Activated CD4-positive, alpha-beta T cell treated with anti-CD3 and anti-CD28 coated beads for 48 hours (primary cell): ENCODE data around the gene ARHGEF28.

Source experiments
- DNase-seq: peaks from one replicate; pipeline ENCODE4 v3.0.0-alpha.2; 2020

ARHGEF28 gene

DNA sequence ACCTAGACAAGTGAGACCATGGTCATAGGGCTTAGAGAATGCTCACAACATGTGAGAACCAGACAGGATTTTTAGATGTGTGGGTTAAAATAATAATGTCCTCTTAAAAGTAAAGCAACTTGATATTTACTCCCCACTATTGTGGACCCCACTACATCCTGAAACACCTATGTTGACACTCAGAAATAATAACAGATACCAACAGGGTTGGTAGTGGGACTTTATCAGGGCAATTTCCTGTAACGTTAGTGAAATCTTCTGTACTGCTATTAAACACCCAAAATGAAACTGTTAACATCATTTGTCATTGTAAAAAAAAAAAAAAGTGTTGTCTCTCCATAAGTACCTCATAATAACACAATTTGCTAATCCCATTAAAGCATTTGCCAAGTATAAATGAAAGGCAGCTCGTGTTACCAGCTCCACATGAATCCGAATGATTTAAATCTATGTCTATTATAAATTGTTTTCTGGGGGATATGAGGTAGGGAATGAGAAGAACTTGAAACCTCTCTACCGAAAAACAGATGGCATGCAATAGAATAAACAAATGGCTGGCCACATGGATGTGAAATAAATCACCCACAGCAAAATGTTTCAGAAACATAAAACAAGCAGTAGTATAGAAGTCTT, 285.9 kb downstream of the ARHGEF28 start:
- no peak for DNase-seq

DNA sequence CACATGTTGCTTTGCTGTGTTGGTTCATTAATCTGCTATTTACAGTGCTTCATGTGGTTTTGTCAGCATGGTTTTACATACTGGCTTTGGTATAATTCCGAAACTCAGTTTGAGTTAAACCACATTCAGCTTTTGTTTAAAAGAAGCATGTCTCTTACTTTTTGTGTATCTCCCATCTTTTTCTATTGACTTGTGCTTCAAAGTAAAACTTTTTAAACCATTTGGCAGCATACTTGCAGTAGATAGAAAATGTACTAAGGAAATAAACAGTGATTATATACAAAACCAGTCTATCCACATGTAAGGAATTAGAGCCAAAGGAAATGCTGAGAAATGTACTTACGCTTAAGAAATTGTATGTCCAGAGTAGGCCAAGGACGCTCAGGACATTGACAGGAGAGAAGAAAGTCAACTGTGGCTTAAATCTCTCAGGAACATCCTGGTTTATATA, 286.9 kb downstream of the ARHGEF28 start:
- DNase-seq: no peak

DNA sequence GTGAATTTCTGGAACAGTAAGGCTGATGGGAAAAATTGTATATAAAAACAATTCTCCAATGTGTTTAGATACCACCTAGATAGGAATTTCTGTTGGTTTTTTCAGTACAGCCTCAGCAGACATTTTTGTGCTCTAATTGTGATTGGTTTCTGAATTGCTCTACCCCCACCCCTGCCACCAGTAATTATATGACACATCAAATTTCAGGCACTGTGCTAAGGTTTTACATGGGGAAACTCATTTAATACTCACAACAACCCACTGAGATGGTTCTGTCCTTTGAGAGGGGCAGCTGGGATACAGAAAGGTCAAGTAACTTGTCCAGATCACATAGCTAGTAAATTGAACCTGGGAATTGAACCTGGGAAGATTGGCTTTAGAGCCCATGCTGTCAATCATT, 288.0 kb downstream of the ARHGEF28 start:
- DNase-seq: no peak

DNA sequence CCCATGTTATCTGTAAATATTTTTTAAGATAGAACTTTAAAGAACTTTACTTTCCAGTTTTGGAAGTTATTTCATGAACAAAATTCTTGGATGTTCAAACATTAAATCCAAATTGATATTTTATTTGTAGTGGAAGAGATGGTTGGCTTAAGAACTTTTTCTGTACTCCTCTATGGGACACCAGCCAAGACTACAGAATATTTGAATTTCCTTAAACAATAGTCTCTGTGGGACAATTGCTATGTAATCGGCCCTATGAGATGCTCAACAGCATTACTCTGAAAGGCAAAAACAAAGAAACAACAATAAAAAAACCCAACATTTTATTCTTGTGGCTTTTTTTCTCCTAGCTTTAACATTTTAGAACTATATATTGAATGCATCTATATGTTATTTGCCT, 289.3 kb downstream of the ARHGEF28 start:
- DNase-seq: no peak

DNA sequence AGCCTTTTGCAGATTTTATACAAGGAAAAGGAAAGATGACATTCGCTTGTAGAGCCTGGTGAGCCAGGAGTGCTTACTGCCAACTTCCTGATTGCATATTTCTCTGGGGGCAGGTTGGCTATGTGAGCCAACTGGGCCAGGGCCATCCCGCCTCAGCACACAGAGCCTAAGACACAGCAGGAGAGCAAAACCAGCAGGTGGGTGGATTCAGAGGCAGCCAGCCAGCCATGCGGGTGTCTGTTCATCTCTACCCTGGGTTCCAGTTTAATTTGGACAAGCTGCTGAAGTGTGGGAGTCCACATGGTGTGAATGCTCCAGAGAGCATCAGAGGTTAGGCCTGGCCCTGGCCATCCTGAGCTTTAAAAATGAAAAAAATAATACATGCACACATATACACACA, 291.4 kb downstream of the ARHGEF28 start:
- no peak for DNase-seq

DNA sequence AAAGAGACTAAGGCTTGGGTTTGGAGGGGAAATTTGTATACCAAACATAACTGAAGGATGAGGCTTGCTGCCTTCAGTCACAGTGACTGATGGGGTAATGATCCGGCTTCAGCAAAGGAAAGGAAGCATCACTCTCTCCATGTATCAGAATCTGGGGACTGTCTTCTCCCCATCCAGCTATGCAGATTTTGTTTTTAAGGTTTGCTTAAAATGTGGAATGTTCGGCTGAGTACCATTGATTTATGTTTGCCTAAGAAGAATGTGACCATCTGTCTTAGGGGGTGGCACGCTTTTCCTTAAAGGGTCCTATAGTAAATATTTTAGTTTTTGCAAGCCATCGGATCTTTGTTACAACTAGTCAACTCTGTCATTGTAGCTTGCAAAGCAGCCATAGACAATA, 291.9 kb downstream of the ARHGEF28 start:
- no peak for DNase-seq

DNA sequence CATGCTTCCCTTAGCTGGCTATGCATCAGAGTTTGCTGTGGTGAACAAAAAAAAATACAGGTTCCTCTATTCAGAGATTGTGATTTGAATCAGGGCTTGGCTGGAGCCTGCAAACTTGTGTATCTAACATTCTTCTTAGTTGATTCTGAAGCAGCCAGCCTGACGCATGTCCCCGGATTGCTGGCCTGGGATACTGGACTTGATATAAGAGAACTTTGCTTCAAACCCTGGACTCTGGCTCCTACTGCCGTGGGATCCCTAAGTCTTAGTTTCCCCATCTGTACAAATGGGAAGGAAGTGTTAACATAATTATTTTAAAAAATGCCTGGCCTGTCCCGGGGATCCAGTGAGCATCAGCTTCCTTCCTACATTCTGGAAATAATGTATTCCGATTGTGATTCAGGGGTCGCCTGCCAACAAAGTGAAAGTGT, 292.8 kb downstream of the ARHGEF28 start:
- no peak for DNase-seq

DNA sequence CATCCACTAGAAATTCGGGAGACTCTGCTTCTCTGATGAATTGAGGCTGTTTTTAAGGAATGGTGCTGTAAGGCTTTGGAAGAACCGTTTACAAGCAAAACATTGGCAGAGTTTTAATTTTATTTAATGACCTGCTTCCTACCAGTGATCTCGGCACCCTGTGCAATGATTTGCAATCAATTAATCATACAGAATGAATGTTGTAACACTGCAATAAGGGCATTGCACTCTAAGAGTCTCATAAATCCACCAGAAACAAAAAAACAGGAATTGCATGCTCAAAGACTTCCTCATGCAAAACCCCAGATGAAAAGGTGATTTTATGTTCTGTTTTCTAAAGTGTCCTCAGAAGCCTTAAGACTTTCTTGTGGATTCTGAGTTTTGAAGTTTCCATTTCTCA, 295.7 kb downstream of the ARHGEF28 start:
- DNase-seq: no peak

DNA sequence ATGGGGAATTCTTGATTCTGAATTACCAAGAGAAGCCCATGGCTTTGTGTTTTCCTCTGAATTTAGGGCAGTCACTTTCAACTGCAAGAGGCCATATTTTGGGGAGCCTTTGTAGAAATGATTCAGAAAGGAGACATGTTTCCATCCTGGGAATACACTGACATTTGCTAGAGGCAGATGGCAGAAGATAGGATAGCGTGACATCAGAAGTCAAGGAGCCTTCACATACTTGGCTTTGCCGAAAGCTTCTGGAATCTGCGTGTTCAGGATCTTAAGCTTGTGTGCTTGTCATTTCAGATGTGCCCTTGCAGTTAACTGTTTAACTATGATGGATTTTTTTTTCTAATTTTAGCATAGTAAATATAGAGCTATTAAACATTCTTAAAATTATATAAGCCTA, 296.2 kb downstream of the ARHGEF28 start:
- DNase-seq: no peak

DNA sequence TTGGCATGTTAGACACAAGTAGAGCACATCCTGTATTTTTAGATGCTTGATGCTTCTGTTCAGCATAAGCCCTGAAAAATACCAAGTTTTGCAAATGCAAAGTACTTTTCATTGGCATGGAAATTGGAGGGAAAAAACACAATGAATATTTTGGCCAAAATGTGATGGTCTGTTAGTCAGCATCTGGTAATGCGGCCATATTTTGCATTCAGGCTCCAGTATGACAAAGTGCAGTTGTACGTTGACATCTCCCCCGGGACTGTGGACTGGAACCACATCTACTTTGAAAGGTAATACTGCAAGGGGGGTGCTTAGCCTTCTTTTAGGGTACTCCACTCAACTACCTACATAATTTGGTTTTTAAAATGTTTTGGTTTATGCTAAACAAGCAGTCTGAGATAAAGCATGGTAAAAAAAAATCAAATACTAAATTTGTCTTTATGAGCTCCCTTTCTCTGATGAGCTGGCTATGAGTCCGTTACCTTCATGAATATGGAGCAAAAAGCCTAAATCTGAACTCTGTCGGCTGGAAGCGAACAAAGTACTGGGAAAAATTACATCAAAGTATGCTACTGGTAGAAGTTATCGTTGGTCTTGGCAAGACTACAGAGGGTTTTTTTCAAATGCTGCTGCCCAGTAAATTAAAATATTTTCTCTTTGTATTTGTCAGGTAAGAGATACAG, 297.0 kb downstream of the ARHGEF28 start:
- no peak for DNase-seq

DNA sequence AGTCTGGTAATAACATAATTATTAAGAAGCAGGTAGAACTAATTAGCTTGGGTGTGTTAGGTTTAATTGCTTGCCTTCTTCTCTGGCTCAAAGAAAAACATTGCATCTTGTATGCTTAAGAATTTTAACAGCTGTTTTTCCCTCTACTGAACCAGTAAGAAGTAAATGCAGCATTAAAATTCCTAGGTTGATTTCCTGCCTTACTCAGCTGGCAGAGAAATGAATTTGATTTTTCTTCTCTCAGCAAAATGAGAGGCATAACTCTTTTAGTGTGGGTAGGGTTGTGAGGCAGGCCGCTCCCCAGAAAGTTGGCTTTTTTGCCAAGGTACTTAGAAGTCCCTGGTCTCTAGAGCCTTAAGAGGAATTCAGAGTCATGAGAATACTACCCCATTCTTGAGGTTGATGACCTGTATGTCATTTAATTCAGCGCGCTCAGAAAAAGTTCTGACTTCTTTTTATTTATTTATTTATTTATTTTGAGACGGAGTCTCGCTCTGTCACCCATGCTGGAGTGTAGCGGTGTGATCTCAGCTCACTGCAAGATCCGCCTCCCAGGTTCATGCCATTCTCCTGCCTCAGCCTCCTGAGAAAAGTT, 302.6 kb downstream of the ARHGEF28 start:
- DNase-seq: no peak

DNA sequence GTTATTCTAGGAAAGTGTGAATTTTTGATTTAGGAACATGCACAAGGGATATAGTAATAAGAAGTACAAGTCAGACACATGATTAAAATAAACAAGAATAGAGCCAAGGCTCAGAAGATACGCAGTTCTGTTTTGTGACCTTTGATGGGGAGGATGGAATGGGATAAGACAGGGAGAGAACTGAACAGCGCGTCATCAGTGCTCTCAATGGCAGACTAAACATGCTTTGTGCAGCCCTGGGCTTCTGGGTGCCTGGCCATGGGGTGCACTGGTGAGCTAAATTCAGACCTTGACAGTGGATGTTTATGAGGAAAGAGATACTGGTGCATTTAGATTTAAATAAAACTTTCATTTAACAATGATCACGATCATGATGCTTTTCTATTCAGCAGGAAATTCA, 309.7 kb downstream of the ARHGEF28 start:
- no peak for DNase-seq

DNA sequence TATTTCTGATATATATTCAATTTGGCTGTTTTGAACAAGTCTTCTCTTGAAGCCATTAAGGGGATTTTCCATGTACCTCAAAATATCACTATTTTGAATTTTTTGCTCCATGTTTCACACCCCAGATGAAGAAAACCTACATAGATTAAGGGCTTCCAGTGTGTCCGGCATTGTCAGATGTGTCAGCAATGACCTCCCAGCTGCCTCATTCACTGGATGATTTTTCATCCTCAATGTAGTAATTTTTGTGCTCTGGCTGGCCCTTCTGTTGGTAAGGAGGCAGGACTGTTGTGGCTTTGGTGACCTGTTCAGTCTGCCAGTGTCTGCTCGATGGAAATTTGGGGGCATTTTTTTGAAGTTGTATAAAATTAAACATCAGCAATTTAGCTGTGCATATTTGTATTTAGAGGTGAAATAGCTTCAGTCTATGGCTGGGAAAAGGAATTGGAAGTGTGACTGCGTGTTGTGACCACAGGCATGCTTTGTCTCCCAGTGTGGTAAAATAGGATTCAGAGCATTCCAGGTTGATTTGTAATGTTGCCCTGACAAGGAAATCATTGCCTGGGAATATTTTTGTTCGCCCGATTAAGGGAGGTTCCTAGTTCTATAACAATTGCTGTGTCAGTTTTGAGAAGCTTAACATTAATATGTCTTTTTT, 312.4 kb downstream of the ARHGEF28 start:
- DNase-seq: no peak

DNA sequence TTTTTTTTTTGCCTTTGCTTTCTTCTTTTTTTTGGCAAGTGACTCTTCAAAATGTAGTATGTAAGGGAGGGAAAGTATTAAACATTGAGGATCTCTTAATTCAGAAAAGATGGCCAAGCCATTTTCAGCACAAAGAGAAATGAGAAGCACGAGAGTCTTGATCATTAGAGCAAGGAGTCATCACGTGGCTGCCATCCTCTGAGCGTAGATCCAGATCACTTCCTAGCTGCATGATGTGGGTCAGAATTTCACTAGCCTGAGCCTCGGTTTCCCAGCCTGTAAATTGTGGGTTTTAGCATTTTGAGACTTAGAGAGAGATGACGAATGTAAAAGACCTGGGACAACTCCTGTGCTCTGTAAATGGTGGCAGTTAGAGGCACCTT, 312.9 kb downstream of the ARHGEF28 start:
- DNase-seq: no peak

DNA sequence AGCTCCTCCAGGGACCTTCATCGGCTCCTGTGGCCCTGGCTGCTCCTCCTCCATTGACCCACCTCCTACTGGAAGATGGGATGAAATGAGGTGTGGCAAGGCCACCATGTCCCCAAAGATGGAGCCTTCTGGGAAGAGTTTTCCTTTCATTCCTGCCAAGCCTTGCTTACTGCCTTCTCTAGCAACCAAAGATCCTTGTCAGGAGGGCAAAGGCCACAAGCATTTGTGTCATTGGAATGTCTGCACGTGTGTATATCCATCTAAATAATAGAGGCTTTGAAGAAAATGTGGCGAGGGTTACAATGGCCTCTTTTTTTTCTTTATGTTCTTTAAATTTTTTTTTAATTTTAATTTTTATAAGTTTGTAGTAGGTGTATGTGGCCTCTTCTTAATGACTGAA, 313.6 kb downstream of the ARHGEF28 start:
- no peak for DNase-seq

DNA sequence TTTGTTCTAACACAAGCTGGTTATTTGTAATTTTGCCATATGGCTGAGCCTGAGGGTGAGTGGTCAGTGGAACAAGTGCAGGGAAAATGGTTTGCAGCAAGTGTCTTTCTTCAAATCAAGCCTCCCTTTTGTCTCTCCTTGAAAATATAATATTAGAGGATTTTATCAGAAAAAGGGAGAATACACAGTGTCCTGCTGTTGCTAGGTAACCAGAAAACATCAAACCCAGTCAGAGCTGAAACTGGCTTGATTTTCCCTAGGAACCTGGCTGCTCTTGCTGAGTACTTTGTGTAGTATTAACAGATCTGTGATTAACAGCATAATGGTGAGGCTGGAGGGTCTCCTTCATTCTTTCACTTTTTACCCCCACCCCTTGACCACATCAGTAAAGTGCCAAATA, 314.0 kb downstream of the ARHGEF28 start:
- no peak for DNase-seq

DNA sequence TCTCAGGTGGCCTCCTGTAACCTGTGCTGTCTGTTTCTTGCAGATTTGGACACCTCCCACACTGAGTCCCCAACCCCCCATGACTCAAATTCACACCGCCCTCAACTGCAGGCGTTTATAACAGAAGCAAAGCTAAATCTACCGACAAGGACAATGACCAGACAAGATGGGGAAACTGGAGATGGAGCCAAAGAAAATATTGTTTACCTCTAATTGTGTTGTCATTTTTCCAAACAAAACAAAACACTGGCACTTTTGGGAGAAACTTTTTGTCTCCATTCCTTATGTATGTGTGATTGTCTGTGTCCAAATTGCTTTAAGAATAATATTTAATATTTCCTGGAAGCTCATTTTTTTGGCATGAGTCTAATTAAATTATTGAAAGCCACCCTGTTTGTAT, 314.8 kb downstream of the ARHGEF28 start:
- no peak for DNase-seq

DNA sequence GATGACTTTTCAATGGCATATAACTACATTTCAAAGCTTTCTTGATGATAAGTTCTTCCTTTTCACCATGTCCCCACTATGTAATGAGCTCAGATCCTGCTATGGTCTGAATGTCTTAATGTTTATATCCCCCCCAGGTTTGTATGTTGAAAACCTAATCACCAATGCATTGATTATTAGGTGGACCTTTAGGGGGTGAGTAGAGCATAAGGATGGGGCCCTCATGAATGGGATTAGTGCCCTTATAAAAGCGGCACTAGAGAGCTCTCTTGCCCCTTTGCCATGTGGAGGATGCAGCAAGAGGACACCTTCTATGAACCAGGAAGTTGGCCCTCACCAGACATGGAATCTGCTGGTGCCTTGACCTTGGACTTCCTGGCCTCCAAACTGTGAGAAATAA, 316.8 kb downstream of the ARHGEF28 start:
- no peak for DNase-seq

DNA sequence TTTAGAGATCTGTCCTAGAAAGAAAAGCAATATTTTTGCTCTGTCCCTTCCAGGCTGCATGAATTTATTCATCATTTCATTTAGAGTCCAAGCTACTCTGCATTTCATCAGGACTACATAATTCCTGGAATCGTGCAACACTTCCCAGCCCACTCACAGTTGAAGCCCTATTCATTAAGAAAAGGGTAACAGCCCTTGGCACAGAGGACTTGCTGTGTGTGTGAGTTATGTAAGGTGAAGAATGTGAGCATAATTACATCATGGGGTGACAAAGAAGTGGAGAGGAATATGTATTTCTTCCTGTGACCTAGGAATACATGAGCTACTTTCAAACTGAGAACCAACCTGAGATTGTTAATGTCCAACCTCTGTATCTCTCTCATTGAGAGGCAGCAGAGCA, 317.4 kb downstream of the ARHGEF28 start:
- no peak for DNase-seq

DNA sequence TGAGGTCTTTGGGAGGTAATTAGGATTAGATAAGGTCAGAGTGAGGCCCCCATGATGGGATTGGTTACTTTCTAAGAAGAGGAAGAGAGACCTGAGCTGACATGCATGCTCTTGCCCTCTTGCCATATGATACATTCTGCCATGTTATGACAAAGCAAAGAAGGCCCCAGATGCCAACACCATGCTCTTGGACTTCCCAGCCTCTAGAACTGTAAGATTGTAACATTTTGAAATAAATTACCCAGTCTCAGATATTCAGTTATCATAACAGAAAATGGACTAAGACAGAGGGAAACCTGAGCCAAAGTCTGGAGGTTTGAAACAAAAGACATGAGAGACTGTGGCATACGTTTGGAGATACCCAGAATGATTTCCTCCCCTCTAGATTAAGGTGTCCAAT, 318.6 kb downstream of the ARHGEF28 start:
- no peak for DNase-seq

DNA sequence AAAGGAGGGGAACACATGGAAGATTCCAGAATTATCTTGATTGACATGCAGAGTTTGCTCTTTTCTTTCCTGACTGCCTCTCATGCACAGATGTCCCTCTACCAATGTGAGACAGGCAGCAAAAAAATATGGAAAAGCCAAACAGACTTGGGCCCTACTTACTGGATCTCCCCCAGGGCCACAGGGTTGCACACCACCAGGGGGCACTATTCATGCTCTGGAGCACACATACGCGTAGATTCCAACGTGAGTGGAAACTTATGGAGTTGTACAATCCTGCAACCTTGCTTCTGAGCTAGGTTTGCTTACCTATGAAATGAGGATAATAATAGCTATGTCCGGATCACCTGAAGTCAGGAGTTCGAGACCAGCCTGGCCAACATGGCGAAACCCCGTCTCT, 319.5 kb downstream of the ARHGEF28 start:
- DNase-seq: peak; percentile 42

DNA sequence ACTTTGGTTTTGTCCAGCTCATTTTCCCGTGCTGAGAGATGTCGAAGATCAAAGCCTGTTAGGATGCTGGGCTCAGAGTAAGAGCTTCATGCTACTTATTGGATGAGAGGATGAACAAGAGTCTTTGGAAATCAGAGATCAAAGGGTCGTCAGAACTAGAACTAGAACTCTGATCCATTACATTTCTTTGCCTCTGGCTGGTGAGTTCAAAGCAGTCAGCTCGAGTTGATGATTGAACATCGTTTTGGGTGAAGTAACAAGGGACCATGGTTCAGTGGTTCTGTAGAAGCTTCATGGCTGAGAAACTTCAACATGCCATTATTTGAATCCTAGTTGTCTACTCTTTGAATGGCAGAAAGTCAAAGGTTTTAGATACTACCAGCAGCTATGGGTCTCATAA, 320.3 kb downstream of the ARHGEF28 start:
- DNase-seq: no peak

DNA sequence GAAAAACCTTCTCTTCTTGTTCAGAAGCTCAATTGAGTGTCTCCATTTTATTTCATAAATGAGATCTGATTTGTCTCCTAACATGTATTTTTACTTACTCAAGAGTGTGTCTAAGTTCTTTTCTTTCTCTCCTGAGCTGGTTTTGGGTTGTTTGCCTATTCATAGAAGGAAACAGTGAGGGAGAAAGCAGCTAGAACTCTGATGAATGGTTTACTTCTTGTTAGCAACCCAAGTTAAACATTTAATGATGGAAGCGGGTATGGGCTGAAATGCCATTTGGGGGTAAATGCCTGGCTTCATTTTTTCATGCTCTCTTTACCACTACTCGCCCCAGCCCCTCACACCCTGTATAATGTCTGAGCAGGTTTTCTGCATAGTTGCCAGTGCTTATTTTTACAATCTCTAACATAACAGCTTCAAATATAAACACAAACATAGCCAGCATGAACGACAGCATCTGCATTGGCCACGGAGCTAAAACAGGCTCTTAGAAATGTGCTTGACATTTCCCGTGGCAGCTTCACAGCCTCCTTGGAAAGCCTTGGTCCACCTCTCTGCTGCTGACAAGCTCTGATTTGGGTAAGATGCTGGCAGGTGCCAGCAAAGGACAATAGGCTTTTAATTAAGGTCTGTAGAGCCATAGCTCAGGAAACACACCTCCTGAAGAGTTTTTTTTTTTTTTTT, 321.1 kb downstream of the ARHGEF28 start:
- DNase-seq: no peak
